ENCODE measurements around the gene FEN1. TPM values are rescaled to one million over a fixed set of nuclear protein-coding genes. Genes with fewer than 3 reads are reported as not detected.

The FEN1 gene
- total RNA-seq, 4 donors from 2014 or later: 7.1 to 14.2 (median 8.1) TPM

DNA sequence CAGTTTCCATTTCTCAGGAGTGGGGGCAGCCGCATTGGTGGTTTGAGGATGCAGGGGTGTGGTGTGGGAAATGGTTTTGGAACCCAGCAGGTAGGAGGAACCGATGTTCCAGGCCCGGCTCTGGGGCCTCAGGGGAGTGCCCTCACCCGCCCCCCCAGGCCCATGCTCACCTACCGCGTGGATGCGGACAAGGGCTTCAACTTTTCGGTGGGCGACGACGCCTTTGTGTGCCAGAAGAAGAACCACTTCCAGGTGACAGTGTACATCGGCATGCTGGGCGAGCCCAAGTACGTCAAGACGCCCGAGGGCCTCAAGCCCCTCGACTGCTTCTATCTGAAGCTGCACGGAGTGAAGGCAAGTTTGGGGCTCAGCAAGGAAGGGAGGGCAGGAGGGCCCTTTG, 18.9 kb upstream of the FEN1 start:
- Histone ChIP-seq H3K4me1 (peaks cover 0 to 19% (median 8%) of the 10 kb centered on the region in 3 donors), H3K27ac (no peak overlapping the region), H3K4me3 (no peak overlapping the region), H3K36me3 (no peaks in the 10 kb centered on the region), H3K9me3 (no peaks in the 10 kb centered on the region), H3K27me3 (peaks cover 13% of the 10 kb centered on the region)
- WGBS, 2 donors (ENCODE audit: low coverage in 1 of 2): no CpG with 5 or more reads among the region's 18 CpGs
- TF ChIP-seq POLR2A (IDR thresholded peaks at IDR 0.05) (no peak), POLR2AphosphoS5 (IDR thresholded peaks at IDR 0.05) (no peak)
- no peak for ATAC-seq

DNA sequence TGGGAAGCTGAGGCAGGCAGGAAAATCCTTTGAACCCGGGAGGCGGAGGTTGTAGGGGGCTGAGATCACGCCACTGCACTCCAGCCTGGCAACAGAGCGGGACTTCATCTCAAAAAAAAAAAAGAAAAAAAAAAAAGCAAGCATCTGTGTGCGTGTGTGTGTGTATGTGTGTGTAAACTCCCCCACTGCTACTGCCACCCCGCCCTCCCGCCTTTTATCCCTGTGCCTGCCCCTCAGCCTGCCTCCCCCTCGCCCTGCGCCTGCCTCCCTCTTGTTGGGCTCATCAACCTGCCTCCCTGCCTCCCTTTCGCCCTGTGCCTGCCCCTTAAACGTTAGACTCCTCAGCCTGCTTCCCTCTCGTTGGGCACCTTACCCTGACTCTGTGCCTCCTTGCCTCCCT, 18.3 kb upstream of the FEN1 start:
- Histone ChIP-seq H3K27ac (no peak overlapping the region), H3K4me3 (no peak overlapping the region), H3K27me3 (peaks cover 13% of the 10 kb centered on the region), H3K4me1 (peaks cover 0 to 18% (median 8%) of the 10 kb centered on the region in 3 donors), H3K36me3 (peaks cover 0 to 6% of the 10 kb centered on the region in 2 donors), H3K9me3 (no peaks in the 10 kb centered on the region)
- TF ChIP-seq POLR2A (IDR thresholded peaks at IDR 0.05): no peak
- no peak for TF ChIP-seq POLR2AphosphoS5 (IDR thresholded peaks at IDR 0.05)
- no peak for TF ChIP-seq EP300 (IDR thresholded peaks at IDR 0.05)
- TF ChIP-seq, protein P1, sequence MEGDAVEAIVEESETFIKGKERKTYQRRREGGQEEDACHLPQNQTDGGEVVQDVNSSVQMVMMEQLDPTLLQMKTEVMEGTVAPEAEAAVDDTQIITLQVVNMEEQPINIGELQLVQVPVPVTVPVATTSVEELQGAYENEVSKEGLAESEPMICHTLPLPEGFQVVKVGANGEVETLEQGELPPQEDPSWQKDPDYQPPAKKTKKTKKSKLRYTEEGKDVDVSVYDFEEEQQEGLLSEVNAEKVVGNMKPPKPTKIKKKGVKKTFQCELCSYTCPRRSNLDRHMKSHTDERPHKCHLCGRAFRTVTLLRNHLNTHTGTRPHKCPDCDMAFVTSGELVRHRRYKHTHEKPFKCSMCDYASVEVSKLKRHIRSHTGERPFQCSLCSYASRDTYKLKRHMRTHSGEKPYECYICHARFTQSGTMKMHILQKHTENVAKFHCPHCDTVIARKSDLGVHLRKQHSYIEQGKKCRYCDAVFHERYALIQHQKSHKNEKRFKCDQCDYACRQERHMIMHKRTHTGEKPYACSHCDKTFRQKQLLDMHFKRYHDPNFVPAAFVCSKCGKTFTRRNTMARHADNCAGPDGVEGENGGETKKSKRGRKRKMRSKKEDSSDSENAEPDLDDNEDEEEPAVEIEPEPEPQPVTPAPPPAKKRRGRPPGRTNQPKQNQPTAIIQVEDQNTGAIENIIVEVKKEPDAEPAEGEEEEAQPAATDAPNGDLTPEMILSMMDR (IDR thresholded peaks at IDR 0.05): no peak
- WGBS, 2 donors (ENCODE audit: low coverage in 1 of 2): 79 to 84% methylated on average over 9 to 11 of the region's 12 CpGs
- no peak for ATAC-seq

DNA sequence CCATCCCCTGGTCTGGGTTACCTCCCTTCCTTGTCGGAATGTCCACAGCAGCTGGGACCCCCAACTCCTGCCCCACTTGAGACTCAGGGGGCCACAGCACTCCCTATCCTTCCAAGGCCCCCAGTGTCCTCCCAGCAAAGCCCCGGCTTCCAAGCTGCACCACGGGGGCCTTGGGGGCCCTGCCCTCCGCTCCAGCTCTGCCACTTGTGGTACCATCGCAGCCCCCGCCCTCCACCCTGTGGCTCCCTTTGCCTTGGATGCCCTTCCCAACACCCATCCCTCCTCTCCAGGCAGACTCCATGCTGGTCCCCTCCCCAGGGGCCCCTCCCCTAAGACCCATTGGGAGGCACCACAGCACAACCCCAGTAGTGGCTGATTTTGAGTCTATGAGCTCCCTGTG, 17.6 kb upstream of the FEN1 start:
- no peak for ATAC-seq
- peaks cover 0 to 14% (median 8%) of the 10 kb centered on the region in 3 donors for H3K4me1 ChIP-seq
- H3K27ac ChIP-seq: no peak overlapping the region
- H3K36me3 ChIP-seq: peaks cover 0 to 8% of the 10 kb centered on the region in 2 donors
- H3K4me3 ChIP-seq: no peak overlapping the region
- 100% methylated on average over 5 of the region's 6 CpGs; no CpG with 5 or more reads in 1 of the 2 donors for WGBS, 2 donors (ENCODE audit: low coverage in 1 of 2)
- H3K9me3 ChIP-seq: no peaks in the 10 kb centered on the region
- TF ChIP-seq EP300 (IDR thresholded peaks at IDR 0.05) (no peak), POLR2A (IDR thresholded peaks at IDR 0.05) (no peak), POLR2AphosphoS5 (IDR thresholded peaks at IDR 0.05) (no peak)
- TF ChIP-seq, protein P1 (IDR thresholded peaks at IDR 0.05): no peak
- H3K27me3 ChIP-seq: peaks cover 13% of the 10 kb centered on the region

DNA sequence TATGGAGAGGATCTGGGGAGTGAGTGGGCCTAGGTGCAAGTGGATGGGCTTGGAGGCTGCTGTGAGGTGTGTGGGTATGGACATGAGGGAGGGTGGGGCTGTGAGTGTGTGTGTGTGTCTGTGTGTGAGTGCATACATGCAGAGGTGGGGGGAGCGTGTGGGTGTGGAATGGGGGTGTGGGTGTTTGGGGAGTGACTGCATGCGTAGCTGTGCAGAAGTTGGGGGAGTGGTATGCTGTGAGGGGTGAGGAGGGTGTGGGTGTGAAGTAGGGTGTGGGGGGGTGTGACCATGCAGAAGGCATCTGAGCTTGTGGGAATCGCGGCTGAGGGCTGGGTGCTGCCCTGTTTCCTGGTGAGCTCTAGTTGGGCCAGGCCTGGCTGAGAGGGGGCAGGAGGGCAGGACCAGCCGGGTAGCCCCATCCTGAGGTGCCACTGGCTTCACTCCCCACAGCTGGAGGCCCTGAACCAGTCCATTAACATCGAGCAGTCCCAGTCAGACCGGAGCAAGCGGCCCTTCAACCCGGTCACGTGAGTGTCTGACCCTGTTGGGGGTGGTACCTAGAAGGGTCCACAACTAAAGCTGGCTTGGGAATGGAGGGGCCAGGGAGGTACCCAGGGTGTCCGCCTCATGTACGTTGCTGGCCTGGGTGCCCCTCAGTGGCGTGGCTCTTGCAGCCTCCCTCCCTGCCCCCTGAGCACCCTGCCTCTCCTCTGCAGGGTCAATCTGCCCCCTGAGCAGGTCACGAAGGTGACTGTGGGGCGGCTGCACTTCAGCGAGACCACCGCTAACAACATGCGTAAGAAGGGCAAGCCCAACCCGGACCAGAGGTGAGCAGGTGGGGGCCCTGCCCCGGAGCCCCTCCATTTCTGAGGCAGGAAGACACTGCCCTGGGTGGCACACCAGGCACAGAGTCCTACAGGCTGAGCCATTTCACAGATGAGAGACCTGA, 16.8 kb upstream of the FEN1 start:
- Histone ChIP-seq H3K27ac (no peak overlapping the region), H3K4me3 (no peak overlapping the region), H3K4me1 (peaks cover 0 to 14% (median 8%) of the 10 kb centered on the region in 3 donors), H3K27me3 (peaks cover 13% of the 10 kb centered on the region), H3K36me3 (peaks cover 0 to 8% of the 10 kb centered on the region in 2 donors), H3K9me3 (no peaks in the 10 kb centered on the region)
- no peak for ATAC-seq
- WGBS, 2 donors (ENCODE audit: low coverage in 1 of 2): 62 to 79% methylated on average over 4 to 5 of the region's 20 CpGs
- TF ChIP-seq, protein P1 (IDR thresholded peaks at IDR 0.05): no peak
- no peak for TF ChIP-seq POLR2AphosphoS5 (IDR thresholded peaks at IDR 0.05)
- TF ChIP-seq POLR2A (IDR thresholded peaks at IDR 0.05): no peak

DNA sequence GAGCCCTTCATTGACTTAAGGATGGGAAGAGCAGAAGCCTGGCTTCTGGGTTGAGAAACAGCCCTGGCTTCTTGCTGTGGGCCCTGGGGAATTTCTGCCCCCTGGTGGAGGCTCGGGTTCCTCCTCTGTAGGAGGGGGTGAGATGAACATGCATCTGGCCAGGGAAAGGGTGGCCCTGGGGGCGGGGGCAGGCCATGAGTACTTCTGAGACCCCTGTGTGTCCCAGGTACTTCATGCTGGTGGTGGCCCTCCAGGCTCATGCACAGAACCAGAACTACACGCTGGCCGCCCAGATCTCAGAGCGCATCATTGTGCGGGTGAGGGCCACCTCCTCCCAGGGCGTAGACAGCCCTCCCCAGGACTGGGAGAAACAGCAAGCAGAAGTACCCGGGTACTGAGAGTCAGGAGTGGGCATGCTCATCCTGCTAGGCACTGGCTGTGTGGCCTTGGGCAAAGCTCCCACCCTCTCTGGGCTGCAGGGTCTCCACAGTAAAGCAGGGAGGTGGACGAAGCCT, 16.1 kb upstream of the FEN1 start:
- no peak overlapping the region for H3K27ac ChIP-seq
- H3K9me3 ChIP-seq: no peaks in the 10 kb centered on the region
- peak; percentile 23 for ATAC-seq
- peaks cover 0 to 14% (median 8%) of the 10 kb centered on the region in 3 donors for H3K4me1 ChIP-seq
- TF ChIP-seq, protein P1 (IDR thresholded peaks at IDR 0.05): peak in 3 of 4 experiments; percentile 30 to 55 (median 32)
- TF ChIP-seq POLR2AphosphoS5 (IDR thresholded peaks at IDR 0.05): no peak
- H3K36me3 ChIP-seq: peaks cover 0 to 12% of the 10 kb centered on the region in 2 donors
- H3K27me3 ChIP-seq: peaks cover 13% of the 10 kb centered on the region
- WGBS, 2 donors (ENCODE audit: low coverage in 1 of 2): no CpG with 5 or more reads among the region's 9 CpGs
- H3K4me3 ChIP-seq: no peak overlapping the region

All from gastroesophageal sphincter (tissue), 4 donors.